ENCODE data around the gene SPX. TPM values are rescaled to one million over a fixed set of nuclear protein-coding genes. Genes with fewer than 3 reads are reported as not detected.

SPX gene
- total and polyA plus RNA-seq, 2 donors (not counting 3 experiments of a cell fraction or from before 2014, with no cell fraction given), result 0.06 TPM; not detected in 1

GRCh38 chr12:21541773-21542172 lies 15.7 kb downstream of the SPX start:
- no peak for TF ChIP-seq POLR2A (IDR thresholded peaks at IDR 0.05; ENCODE audit: low read depth, low read length)
- TF ChIP-seq MAX (IDR thresholded peaks at IDR 0.05; ENCODE audit: insufficient read depth, insufficient read length), result no peak
- TF ChIP-seq POLR2AphosphoS5 (IDR thresholded peaks at IDR 0.05; ENCODE audit: insufficient read depth, low read depth, low read length), result no peak
- TF ChIP-seq MYC (IDR thresholded peaks at IDR 0.05; ENCODE audit: low read depth, low read length), result no peak
- TF ChIP-seq GATA2 (IDR thresholded peaks at IDR 0.05; ENCODE audit: insufficient read depth, insufficient read length, low read depth, low read length), result no peak
- TF ChIP-seq FOS (IDR thresholded peaks at IDR 0.05; ENCODE audit: borderline replicate concordance, insufficient read depth, low read length), result no peak
- TF ChIP-seq JUN (IDR thresholded peaks at IDR 0.05; ENCODE audit: borderline replicate concordance, insufficient read depth, insufficient read length, low read depth), result no peak
- TF ChIP-seq EZH2 (IDR thresholded peaks at IDR 0.05; ENCODE audit: borderline replicate concordance, low read depth, low read length, severe bottlenecking), result no peak
- TF ChIP-seq, protein P1, sequence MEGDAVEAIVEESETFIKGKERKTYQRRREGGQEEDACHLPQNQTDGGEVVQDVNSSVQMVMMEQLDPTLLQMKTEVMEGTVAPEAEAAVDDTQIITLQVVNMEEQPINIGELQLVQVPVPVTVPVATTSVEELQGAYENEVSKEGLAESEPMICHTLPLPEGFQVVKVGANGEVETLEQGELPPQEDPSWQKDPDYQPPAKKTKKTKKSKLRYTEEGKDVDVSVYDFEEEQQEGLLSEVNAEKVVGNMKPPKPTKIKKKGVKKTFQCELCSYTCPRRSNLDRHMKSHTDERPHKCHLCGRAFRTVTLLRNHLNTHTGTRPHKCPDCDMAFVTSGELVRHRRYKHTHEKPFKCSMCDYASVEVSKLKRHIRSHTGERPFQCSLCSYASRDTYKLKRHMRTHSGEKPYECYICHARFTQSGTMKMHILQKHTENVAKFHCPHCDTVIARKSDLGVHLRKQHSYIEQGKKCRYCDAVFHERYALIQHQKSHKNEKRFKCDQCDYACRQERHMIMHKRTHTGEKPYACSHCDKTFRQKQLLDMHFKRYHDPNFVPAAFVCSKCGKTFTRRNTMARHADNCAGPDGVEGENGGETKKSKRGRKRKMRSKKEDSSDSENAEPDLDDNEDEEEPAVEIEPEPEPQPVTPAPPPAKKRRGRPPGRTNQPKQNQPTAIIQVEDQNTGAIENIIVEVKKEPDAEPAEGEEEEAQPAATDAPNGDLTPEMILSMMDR (IDR thresholded peaks at IDR 0.05; ENCODE audit: extremely low read depth in 1 of 2, insufficient read depth in 1 of 2, low read depth in 1 of 2, low read length in 2 of 2), result no peak
- dilution Hi-C loops (cut with MboI; ENCODE audit: extremely low pct_ligation_motif_present, low sequenced_read_pairs), result no loop called here
- POLR2A ChIA-PET, result interaction anchor here (1.1 kb wide), 1 partner anchor 116 kb away, joined by 3 read pairs; the partner anchor contains the start of gene LDHB
- Histone ChIP-seq H3K27ac (ENCODE audit: insufficient read depth, low read depth, low read length) (no peak overlapping the region), H3K4me1 (ENCODE audit: control insufficient read depth, extremely low read depth, insufficient read depth, low read length) (no peaks in the 10 kb centered on the region), H3K9me3 (replicated peaks; ENCODE audit: control insufficient read depth, insufficient read depth, low read length) (no peaks in the 10 kb centered on the region), H3K4me2 (ENCODE audit: insufficient read depth, low read length) (no peak overlapping the region), H4K20me1 (replicated peaks; ENCODE audit: control insufficient read depth, extremely low read depth, insufficient read depth, low read length) (no peaks in the 10 kb centered on the region), H2AFZ (ENCODE audit: low read depth, low read length) (no peak overlapping the region), H3K4me3 (replicated peaks in 1 of 3; ENCODE audit: insufficient read depth in 1 of 3, low read depth in 1 of 3, low read length in 3 of 3) (no peak overlapping the region), H3K9ac (replicated peaks; ENCODE audit: extremely low read depth, insufficient read depth, low read length) (no peak overlapping the region), H3K79me2 (ENCODE audit: control insufficient read depth, insufficient read depth, low read length) (no peaks in the 10 kb centered on the region), H3K36me3 (ENCODE audit: control insufficient read depth in 2 of 2, extremely low read depth in 1 of 2, insufficient read depth in 2 of 2, low read length in 2 of 2) (no peaks in the 10 kb centered on the region), H3K27me3 (ENCODE audit: control insufficient read depth in 2 of 2, insufficient read depth in 2 of 2, low read length in 2 of 2) (peaks cover 0 to 6% of the 10 kb centered on the region in 2 experiments), H3K9me1 (replicated peaks; ENCODE audit: control insufficient read depth, extremely low read depth, insufficient read depth, low read length) (no peaks in the 10 kb centered on the region)
- intact Hi-C loops (cut with micrococcal nuclease), result no loop called here
- FAIRE-seq (no peak), DNase-seq (ENCODE audit: low read depth, low spot score) (no peak)
- CTCF ChIA-PET, result interaction anchor here (1.2 to 1.8 kb wide), 2 partner anchors 8 to 15 kb away, joined by 4 to 5 read pairs; no protein-coding TSS in a partner anchor
- no TSS peak for BruUV-seq (replicated peaks)

Measured in endothelial cell of umbilical vein (primary cell).